T47D (cell line): ENCODE results near the gene SLC8A1.

Experiments
- DNase-seq, 2 experiments: peaks; one replicate each; pipeline versions ENCODE4 v3.0.0 to v3.0.0-alpha.2; 2011 to 2012; ENCODE audit warnings: low read depth in 1 of 2, low spot score in 1 of 2
- JUND ChIP-seq: IDR thresholded peaks from 2 replicates; pipeline ENCODE4 v1.6.1; 2012; ENCODE audit warnings: low read depth
- in situ Hi-C: cut with HindIII; loops from 2 replicates; pipeline ENCODE4 v1.10.0; 2016; ENCODE audit warnings: low sequenced_read_pairs, low pct_unique_long_range_greater_than_20kb

SLC8A1 gene

GRCh38 chr2:40384714-40385113, 67.2 kb downstream of the SLC8A1 start:
- TF ChIP-seq JUND = no peak
- DNase-seq = no peak
- in situ Hi-C loops = no loop called here

DNA sequence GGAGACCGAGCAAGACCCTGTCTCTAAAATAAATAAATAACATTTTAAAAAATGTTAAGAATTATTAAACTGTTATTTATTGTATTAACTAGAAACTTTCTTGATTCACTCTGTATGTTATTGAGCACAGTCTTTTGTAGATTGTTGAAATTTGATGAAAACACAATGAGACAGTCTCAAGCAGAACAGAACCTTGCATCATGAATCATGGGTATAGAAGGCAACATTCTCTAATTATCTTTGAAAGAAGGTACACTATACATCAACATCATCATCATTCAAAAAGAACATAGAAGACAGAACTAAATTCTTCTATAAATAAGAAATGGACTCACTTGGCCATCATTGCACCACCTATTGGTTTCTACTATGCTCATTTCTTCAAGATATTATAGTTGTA, 67.7 kb downstream of the SLC8A1 start:
- no peak for DNase-seq
- in situ Hi-C loops = no loop called here
- no peak for TF ChIP-seq JUND

GRCh38 chr2:40380721-40381120, 71.2 kb downstream of the SLC8A1 start:
- TF ChIP-seq JUND = no peak
- DNase-seq = no peak
- in situ Hi-C loops = no loop called here

- TF ChIP-seq JUND = no peak
- no peak for DNase-seq
- in situ Hi-C loops = no loop called here
Measured at GRCh38 chr2:40380041-40380440, 71.8 kb downstream of the SLC8A1 start.

DNA sequence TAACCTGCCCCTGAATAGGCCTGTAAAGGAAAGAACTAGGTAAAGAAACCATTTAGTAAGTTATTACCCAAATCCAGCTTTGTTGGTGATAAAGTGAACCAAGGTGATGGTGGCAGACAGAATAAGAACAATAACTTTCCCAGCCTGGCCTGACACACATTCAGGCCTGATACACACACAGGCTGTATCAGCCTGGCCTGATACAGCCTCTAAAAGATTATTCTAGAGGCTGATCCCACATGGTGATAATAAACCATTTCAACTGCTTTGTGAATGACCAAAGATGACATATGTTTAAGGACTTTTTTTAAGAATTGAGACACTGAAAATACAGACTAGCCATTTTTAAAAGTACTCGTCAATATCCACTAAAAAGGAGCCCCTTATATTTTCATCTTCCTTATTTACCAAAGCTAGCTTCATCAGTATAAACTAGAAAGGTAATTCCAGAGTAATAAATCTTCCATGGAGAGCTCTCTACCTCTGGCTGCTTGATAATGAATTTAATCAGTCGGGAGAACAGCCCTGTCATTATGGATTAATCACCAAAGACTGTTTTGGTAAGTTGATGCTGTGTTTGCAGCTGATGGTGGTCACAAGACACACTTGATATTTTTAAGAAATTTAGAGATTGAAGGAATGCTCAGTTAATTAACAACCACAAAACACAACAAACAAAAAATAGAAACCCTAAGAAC, 77.2 kb downstream of the SLC8A1 start:
- no peak for DNase-seq
- in situ Hi-C loops = no loop called here
- TF ChIP-seq JUND = no peak

DNA sequence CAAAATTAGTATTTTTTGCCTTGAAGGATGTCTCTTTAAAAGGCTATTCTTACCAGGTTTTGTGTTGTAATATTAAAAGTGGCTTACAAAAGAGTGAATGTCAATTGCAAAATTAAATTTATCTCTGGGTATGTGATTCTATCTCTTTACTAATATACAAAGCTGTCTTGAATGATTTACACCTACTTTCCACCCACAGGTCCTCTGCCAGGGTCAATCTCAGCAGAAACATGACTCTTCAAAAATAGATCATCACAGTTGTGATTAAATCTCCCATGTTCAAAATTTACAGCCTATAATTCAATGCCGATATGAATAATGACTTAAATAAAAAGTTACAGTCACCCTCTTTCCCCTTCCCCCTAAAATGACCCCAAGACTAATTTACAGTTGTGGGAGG, 78.8 kb downstream of the SLC8A1 start:
- in situ Hi-C loops = no loop called here
- TF ChIP-seq JUND = no peak
- no peak for DNase-seq

DNA sequence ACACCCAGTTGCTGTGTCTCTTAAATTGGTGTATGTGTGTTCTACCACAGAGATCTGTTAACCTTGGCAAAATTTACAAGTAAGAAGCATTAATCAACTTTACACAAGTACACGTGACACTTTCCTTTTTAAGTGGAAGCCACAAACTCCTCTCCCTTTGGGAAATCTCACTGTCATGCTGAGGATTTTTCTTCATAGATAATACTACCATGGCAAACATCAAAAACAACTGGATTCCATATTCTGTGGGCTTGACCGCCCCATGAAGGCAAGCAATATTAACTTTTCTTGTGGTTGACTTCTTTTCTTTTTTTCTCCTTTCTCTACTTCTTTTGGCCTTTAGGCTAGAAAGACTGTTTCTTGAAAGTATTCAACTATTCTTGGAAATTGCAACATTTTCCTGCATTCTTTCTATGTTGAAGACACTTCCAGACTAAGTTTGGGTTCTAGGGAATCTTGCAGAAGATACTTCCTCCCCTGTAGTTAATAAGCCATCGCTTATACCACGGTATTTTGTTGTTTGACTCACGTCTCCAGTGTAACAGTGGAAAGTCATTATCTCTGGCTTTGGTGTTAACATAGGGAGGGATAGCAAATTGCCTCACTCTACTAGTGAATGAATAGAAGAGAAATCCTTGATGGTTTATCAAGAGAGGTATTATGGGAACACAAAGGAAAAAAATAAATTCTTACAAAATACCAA, 79.5 kb downstream of the SLC8A1 start:
- no peak for TF ChIP-seq JUND
- DNase-seq = no peak
- in situ Hi-C loops = no loop called here

DNA sequence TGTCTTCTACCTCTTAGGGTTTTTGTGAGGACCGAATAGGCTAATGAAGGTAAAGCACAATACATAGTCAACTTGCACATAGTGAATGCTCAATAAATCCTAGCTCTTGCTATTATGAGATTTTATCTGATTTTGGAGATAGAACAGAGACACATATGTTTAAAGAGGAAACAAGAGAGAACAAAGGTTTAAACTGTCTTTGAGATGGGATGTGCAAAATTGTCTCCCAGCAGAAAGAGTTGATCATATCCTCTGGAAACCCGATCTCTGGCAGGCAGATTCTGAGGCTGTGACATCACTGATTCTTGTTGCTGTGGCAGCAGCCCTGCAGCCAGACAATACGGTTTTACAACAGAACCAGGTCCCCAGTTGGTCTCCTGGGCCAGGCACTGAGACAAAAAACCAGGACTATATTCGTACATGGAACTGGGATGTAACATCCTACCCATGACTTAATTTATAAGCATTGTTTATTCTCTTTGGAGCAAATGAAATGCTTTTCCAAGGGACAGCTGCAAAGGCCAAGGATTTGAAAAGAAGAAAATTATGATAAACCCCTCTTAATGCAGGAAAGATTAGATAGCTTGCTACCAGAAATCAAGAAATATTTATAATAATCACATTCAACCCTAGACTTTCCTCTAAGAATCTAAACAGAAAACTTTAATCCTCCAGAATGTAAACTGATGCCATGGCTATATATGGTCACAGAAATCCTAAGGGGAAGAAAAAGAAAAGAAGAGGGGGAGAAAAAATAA, 80.2 kb downstream of the SLC8A1 start:
- no peak for TF ChIP-seq JUND
- DNase-seq = no peak
- in situ Hi-C loops = no loop called here

GRCh38 chr2:40370007-40370395, 81.9 kb downstream of the SLC8A1 start:
- no peak for DNase-seq
- in situ Hi-C loops = no loop called here
- TF ChIP-seq JUND = no peak

DNA sequence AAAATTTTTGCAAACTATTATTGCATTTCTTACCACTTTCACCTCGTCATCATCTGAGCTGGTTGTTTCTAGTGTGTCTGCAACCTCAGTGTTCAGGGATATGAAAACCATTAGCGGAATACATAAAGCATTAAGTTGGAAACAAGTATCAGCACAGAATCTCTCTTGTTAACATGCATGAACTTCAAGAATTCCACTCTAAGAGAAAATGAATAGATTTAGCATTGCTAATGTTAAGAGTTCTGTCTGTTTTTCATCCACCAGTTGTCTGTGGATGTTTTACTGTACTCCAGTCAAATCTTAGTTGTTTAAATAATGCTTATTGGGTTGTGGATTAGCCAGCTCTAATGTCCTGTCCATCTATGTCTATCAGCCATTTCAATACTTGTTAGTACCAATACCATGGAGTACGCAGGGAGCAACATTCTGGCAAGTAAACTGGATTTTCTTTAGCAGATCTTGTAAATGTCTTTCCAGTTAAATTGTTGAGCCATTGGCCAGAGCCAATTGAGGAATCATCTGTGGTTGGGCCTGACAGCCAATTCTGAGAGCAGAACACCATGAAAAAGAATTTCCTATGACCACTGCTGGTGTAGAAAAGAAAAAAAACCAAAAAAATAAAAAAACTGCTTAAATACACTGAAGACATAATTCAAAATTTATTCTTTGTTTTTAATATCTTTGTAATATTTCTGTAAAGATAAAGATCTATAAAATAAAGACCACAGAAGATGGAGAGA, 82.5 kb downstream of the SLC8A1 start:
- TF ChIP-seq JUND = no peak
- in situ Hi-C loops = no loop called here
- no peak for DNase-seq

DNA sequence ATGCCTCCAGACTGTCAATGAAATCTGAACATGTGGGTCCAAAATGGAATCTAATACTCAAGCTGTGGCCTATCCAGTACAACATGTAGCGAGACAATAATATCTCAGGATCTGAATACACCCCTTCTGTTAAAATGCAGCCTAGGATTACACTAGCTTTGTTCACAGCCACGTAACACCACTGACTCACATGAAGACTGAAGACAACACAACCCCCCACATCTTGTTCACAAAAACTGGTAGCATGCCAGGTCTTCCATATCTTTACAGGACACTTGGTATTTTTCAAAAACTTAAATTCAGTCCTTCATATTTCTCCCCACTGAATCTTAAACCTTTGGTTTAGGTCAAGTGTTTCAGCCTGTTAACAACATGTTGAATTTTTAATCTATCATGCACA, 84.2 kb downstream of the SLC8A1 start:
- in situ Hi-C loops = no loop called here
- no peak for DNase-seq
- no peak for TF ChIP-seq JUND

GRCh38 chr2:40367032-40367431, 84.9 kb downstream of the SLC8A1 start:
- in situ Hi-C loops = no loop called here
- DNase-seq = no peak
- no peak for TF ChIP-seq JUND

GRCh38 chr2:40364151-40364874, 87.6 kb downstream of the SLC8A1 start:
- DNase-seq = no peak
- TF ChIP-seq JUND = no peak
- in situ Hi-C loops = no loop called here
